GM12878 (cell line): Measurements from ENCODE around the gene RNASE7. TPM values are rescaled to one million over a fixed set of nuclear protein-coding genes. Genes with fewer than 3 reads are reported as not detected.
A peak's percentile ranks its signal among the peaks of the same experiment; 100 is the strongest.

Source experiments
- ATAC-seq: fragments of 200-7000 bp; cut with Tn5 transposase; 3 replicates; pipeline ENCODE4 v1.9.1; 2020; ENCODE audit warnings: mild to moderate bottlenecking, moderate library complexity
- BruUV-seq: library from RNA; stranded (reverse); fragments of 400-500 nt; replicated peaks from 2 replicates; lab custom pipeline; 2021; lab: Mats Ljungman, UMichigan
- CTCF ChIA-PET: fragments of 300-600 bp; sonication (Branson Sonifier 250); formaldehyde crosslinking; extraction: SDS; loops from one replicate; lab custom pipeline; 2021; ENCODE audit warnings: inconsistent platforms; lab: Yijun Ruan, JAX
- POLR2A ChIA-PET: fragments of 350-600 bp; formaldehyde crosslinking; extraction: SDS; loops from one replicate; lab custom pipeline; 2021; ENCODE audit warnings: inconsistent platforms; lab: Charles Lee
- RAD21 ChIA-PET: fragments of 300-600 bp; sonication (Branson Sonifier 250); formaldehyde crosslinking; loops from one replicate; lab custom pipeline; 2023; ENCODE audit warnings: antibody characterized with exemption; ENCODE audit not compliant: unreplicated experiment; lab: Charles Lee
- SMC1A ChIA-PET: fragments of 300-600 bp; sonication (Branson Sonifier 250); formaldehyde crosslinking; loops from one replicate; lab custom pipeline; 2023; ENCODE audit not compliant: unreplicated experiment, uncharacterized antibody; lab: Charles Lee
- DNase-seq: peaks from one replicate; pipeline ENCODE4 v3.0.0-alpha.2; 2011; ENCODE audit warnings: low read depth, low spot score
- FAIRE-seq: peaks from 3 replicates; lab custom pipeline; 2011; peaks lifted over from hg19 to GRCh38; lab: Jason Lieb, UNC
- H2AFZ ChIP-seq: 2 replicates; pipeline ENCODE4 v1.6.0; 2011; ENCODE audit warnings: low read depth, low read length, control low read depth; ENCODE audit not compliant: control insufficient read depth
- H3K27ac ChIP-seq: 2 replicates; pipeline ENCODE4 v1.5.1; 2011; ENCODE audit warnings: control low read depth; ENCODE audit not compliant: control insufficient read depth, insufficient read depth
- H3K27me3 ChIP-seq, 2 experiments: replicated peaks in 1 of 2; 2 replicates each; pipeline versions ENCODE4 v1.6.0 to v1.6.1; 2011; ENCODE audit warnings: low read length in 1 of 2; ENCODE audit not compliant: control insufficient read depth in 2 of 2, insufficient read depth in 2 of 2
- H3K36me3 ChIP-seq, 2 experiments: 2 replicates each; pipeline ENCODE4 v1.5.1; 2011; ENCODE audit warnings: low read length in 1 of 2; ENCODE audit not compliant: control insufficient read depth in 2 of 2, insufficient read depth in 2 of 2
- H3K4me1 ChIP-seq: 2 replicates; pipeline ENCODE4 v1.6.1; 2011; ENCODE audit warnings: mild to moderate bottlenecking, low read length, moderate library complexity, mixed read lengths; ENCODE audit not compliant: control insufficient read depth, insufficient read depth
- H3K4me2 ChIP-seq: 2 replicates; pipeline ENCODE4 v1.6.0; 2011; ENCODE audit warnings: control low read depth; ENCODE audit not compliant: control insufficient read depth, insufficient read depth
- H3K4me3 ChIP-seq: fragments of 200-600 bp; sonication (generic); 2 replicates; pipeline ENCODE4 v1.5.1; 2016
- H3K79me2 ChIP-seq: 2 replicates; pipeline ENCODE4 v1.6.0; 2011; ENCODE audit warnings: low read length; ENCODE audit not compliant: control insufficient read depth, insufficient read depth
- H3K9ac ChIP-seq: 2 replicates; pipeline ENCODE4 v1.8.0; 2011; ENCODE audit warnings: low read length, control low read depth, mixed read lengths; ENCODE audit not compliant: control insufficient read depth, insufficient read depth
- H3K9me3 ChIP-seq: replicated peaks from 3 replicates; pipeline ENCODE4 v1.5.1; 2011; ENCODE audit warnings: mild to moderate bottlenecking, low read length; ENCODE audit not compliant: control insufficient read depth, insufficient read depth
- H4K20me1 ChIP-seq: 2 replicates; pipeline ENCODE4 v1.6.0; 2011; ENCODE audit not compliant: control insufficient read depth, insufficient read depth
- BHLHE40 ChIP-seq, 2 experiments: fragments of 450-650 bp in 1 of 2; IDR thresholded peaks; 2 replicates each; pipeline ENCODE4 v1.6.1; 2011 to 2017; ENCODE audit warnings: low read depth in 2 of 2, borderline replicate concordance in 1 of 2, improper control_type of control experiment in 1 of 2, low read length in 1 of 2, mild to moderate bottlenecking in 1 of 2
- MLLT1 ChIP-seq: fragments of 450-650 bp; IDR thresholded peaks from 2 replicates; pipeline ENCODE4 v1.6.1; 2016; ENCODE audit warnings: mild to moderate bottlenecking
- MTA2 ChIP-seq: fragments of 450-650 bp; IDR thresholded peaks from 2 replicates; pipeline ENCODE4 v1.6.1; 2016; ENCODE audit warnings: low read depth, mild to moderate bottlenecking, moderate library complexity
- NR2F1 ChIP-seq: fragments of 450-650 bp; conservative IDR thresholded peaks from 2 replicates; pipeline ENCODE4 v1.6.1; 2017; ENCODE audit warnings: mild to moderate bottlenecking
- RUNX3 ChIP-seq: IDR thresholded peaks from 2 replicates; pipeline ENCODE4 v1.6.1; 2012; ENCODE audit warnings: low read length, inconsistent platforms
- SIX5 ChIP-seq: IDR thresholded peaks from 2 replicates; pipeline ENCODE4 v1.6.1; 2011; ENCODE audit warnings: mild to moderate bottlenecking, low read depth, low read length, moderate library complexity; ENCODE audit not compliant: severe bottlenecking
- SP1 ChIP-seq: IDR thresholded peaks from one replicate; pipeline ENCODE4 v1.6.1; 2011; ENCODE audit warnings: low read depth, low read length
- TAF1 ChIP-seq: IDR thresholded peaks from 2 replicates; pipeline ENCODE4 v1.6.1; 2011; ENCODE audit warnings: mild to moderate bottlenecking, low read depth, low read length, borderline replicate concordance
- USF1 ChIP-seq: IDR thresholded peaks from 2 replicates; pipeline ENCODE4 v1.6.1; 2011; ENCODE audit warnings: borderline replicate concordance, low read depth, mild to moderate bottlenecking, moderate library complexity, mixed read lengths, low read length; ENCODE audit not compliant: insufficient read depth; ENCODE audit errors: extremely low read length
- WGBS: methylation state at CpG from one replicate; pipeline ENCODE4 v1.1.6; 2016; ENCODE audit warnings: low lambda C conversion rate; ENCODE audit not compliant: insufficient replicate concordance, insufficient coverage; ENCODE audit errors: missing lambda C conversion rate; 5-methylcytosine and 5-hydroxymethylcytosine counted together
- in situ Hi-C: fragments of 300-500 bp; cut with MboI; formaldehyde crosslinking; loops from 9 replicates; pipeline ENCODE4 v1.14.3; 2018; ENCODE audit warnings: mixed read lengths
- intact Hi-C: fragments of 100-400 bp; cut with micrococcal nuclease; formaldehyde crosslinking; loops from one replicate; pipeline ENCODE4 v1.14.2; 2022; ENCODE audit not compliant: unreplicated experiment
- polyA plus RNA-seq, 11 experiments: library from polyadenylated mRNA; depleted of rRNA in 4 of 11; unstranded in 6 of 11; stranded (reverse) in 5 of 11; fragments of >200 nt; fragmentation: Nextera tagmentation in 4 of 11; fragmentation: Illumina TruSeq in 1 of 11; extraction: Ambion mirVana in 4 of 11; extraction: Trizol in 1 of 11; gene quantifications; 1 replicate in 1 of 11; 2 replicates in 10 of 11; pipeline versions ENCODE4 v1.2.1 to v1.2.3, GENCODE V29; 2011 to 2016; ENCODE audit warnings: inconsistent platforms in 2 of 11, missing spikeins in 2 of 11, low read depth in 1 of 11
- total RNA-seq, 4 experiments: library from RNA; depleted of rRNA in 3 of 4; stranded (reverse); fragments of >200 nt in 3 of 4; fragmentation: Illumina TruSeq in 1 of 4; extraction: Trizol in 1 of 4; gene quantifications; 2 replicates each; pipeline versions ENCODE4 v1.2.1 to v1.2.3, GENCODE V29; 2013 to 2021

Gene RNASE7
- total and polyA plus RNA-seq, 10 of the 15 experiments (the other 5 are each of a cell fraction or from before 2014, with no cell fraction given): not detected

- Histone ChIP-seq H3K4me2 (no peak overlapping the region), H3K4me1 (no peaks in the 10 kb centered on the region), H4K20me1 (no peaks in the 10 kb centered on the region; the same call in 1 of the 2 replicates), H3K27ac (no peak overlapping the region), H3K36me3 (no peaks in the 10 kb centered on the region), H3K9ac (no peak overlapping the region), H3K27me3 (peaks cover 0 to 9% of the 10 kb centered on the region in 2 experiments; a peak in 1 of 4 replicates), H2AFZ (no peak overlapping the region), H3K79me2 (no peaks in the 10 kb centered on the region), H3K9me3 (no peaks in the 10 kb centered on the region), H3K4me3 (no peak overlapping the region)
- ChIA-PET RAD21 (interaction anchor here (1.8 kb wide), 1 partner anchor 22 kb away, joined by 4 read pairs; no protein-coding TSS in a partner anchor), POLR2A (no interaction called here), SMC1A (interaction anchor here (1.5 kb wide), 2 partner anchors 19 to 75 kb away, joined by 3 to 4 read pairs; no protein-coding TSS in a partner anchor), CTCF (interaction anchor here (1.2 kb wide), 1 partner anchor 22 kb away, joined by 3 read pairs; no protein-coding TSS in a partner anchor)
- WGBS: 24% methylated on average over 3 of the region's 3 CpGs
- FAIRE-seq: no peak
- no TSS peak for BruUV-seq
- in situ Hi-C loops: no loop called here
- TF ChIP-seq MLLT1: peak; percentile 74; the same call in 1 of the 2 replicates
- no peak for TF ChIP-seq TAF1
- DNase-seq: no peak
- intact Hi-C loops: no loop called here
- no peak for ATAC-seq
These were observed 7.1 kb downstream of the RNASE7 start for GRCh38 chr14:21049271-21049673.

GRCh38 chr14:21050597-21050996, 8.4 kb downstream of the RNASE7 start:
- H3K36me3 ChIP-seq: no peaks in the 10 kb centered on the region
- in situ Hi-C loops: no loop called here
- ChIA-PET CTCF (interaction anchor here (1.0 to 2.6 kb wide), 4 partner anchors 11 to 37 kb away, joined by 3 to 10 read pairs (median 6); partner anchors contain the start of gene RNASE13), SMC1A (interaction anchor here (1.2 to 1.5 kb wide), 2 partner anchors 36 to 74 kb away, joined by 3 to 5 read pairs; no protein-coding TSS in a partner anchor), RAD21 (interaction anchor here (1.1 kb wide), 1 partner anchor 36 kb away, joined by 3 read pairs; no protein-coding TSS in a partner anchor), POLR2A (no interaction called here)
- no peaks in the 10 kb centered on the region; the same call in 1 of the 2 replicates for H4K20me1 ChIP-seq
- ATAC-seq (peak; percentile 56), DNase-seq (no peak), FAIRE-seq (no peak)
- no peaks in the 10 kb centered on the region; a peak in 1 of 4 replicates for H3K27me3 ChIP-seq
- no peak overlapping the region for H2AFZ ChIP-seq
- BruUV-seq: no TSS peak
- H3K4me2 ChIP-seq: no peak overlapping the region
- H3K9ac ChIP-seq: no peak overlapping the region
- H3K4me1 ChIP-seq: no peaks in the 10 kb centered on the region
- H3K27ac ChIP-seq: no peak overlapping the region
- TF ChIP-seq RUNX3 (no peak), MTA2 (peak; percentile 77), BHLHE40 (IDR thresholded peaks at IDR 0.05; ENCODE audit: borderline replicate concordance in 1 of 2, low read depth in 2 of 2, low read length in 1 of 2) (peak; percentile 35 to 66; a peak in 2 of 4 replicates), NR2F1 (no peak), SP1 (no peak), USF1 (no peak), SIX5 (no peak)
- under 1% methylated on average over 3 of the region's 3 CpGs for WGBS
- H3K9me3 ChIP-seq: no peaks in the 10 kb centered on the region
- intact Hi-C loops: no loop called here
- H3K4me3 ChIP-seq: no peak overlapping the region
- H3K79me2 ChIP-seq: no peaks in the 10 kb centered on the region
